Measurements from ENCODE around the gene F2RL3. TPM values are rescaled to one million over a fixed set of nuclear protein-coding genes. Genes with fewer than 3 reads are reported as not detected.

F2RL3 gene
- total RNA-seq, 2 donors from 2014 or later: 5.9 to 6.4 TPM

DNA sequence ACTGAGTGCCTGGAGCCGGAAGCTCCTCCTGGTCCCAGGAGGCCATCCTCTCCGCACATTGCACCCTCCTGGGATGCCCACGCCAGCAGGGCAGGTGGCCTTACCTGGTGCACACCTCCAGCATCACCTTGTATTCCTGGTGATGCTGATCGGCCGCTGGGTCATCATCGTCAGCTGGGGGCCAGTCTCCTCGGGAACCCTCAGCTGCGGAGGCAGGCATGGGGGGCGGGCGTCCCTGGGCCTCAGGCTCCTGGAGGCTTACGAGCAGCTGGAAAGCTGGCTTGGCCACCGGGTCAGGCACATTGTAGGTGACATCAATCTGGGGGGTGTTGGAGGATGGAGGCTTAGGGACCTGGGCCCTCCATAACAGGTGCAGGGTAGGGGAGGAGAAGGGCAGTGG, 13.7 kb downstream of the F2RL3 start:
- no peaks in the 10 kb centered on the region for H3K27me3 ChIP-seq
- H3K9me3 ChIP-seq: no peaks in the 10 kb centered on the region
- no peak overlapping the region for H3K4me3 ChIP-seq
- no peaks in the 10 kb centered on the region for H3K36me3 ChIP-seq
- no peaks in the 10 kb centered on the region for H3K4me1 ChIP-seq
- TF ChIP-seq CTCF (IDR thresholded peaks at IDR 0.05): no peak
- DNase-seq (ENCODE audit: low spot score): no peak
- H3K27ac ChIP-seq: no peak overlapping the region

GRCh38 chr19:16903347-16903746, 14.5 kb downstream of the F2RL3 start:
- H3K4me1 ChIP-seq: no peaks in the 10 kb centered on the region
- H3K9me3 ChIP-seq: no peaks in the 10 kb centered on the region
- H3K27me3 ChIP-seq: no peaks in the 10 kb centered on the region
- TF ChIP-seq CTCF (IDR thresholded peaks at IDR 0.05): no peak
- H3K27ac ChIP-seq: no peak overlapping the region
- no peak for DNase-seq (ENCODE audit: low spot score)
- no peak overlapping the region for H3K4me3 ChIP-seq
- no peaks in the 10 kb centered on the region for H3K36me3 ChIP-seq

- no peak for TF ChIP-seq CTCF (IDR thresholded peaks at IDR 0.05)
- Histone ChIP-seq H3K27me3 (no peaks in the 10 kb centered on the region), H3K9me3 (no peaks in the 10 kb centered on the region), H3K36me3 (no peaks in the 10 kb centered on the region), H3K4me1 (no peaks in the 10 kb centered on the region), H3K4me3 (no peak overlapping the region), H3K27ac (no peak overlapping the region)
- no peak for DNase-seq (ENCODE audit: low spot score)
These were observed 15.8 kb downstream of the F2RL3 start for GRCh38 chr19:16904599-16904998.

GRCh38 chr19:16908759-16909158, 20.0 kb downstream of the F2RL3 start:
- H3K36me3 ChIP-seq: no peaks in the 10 kb centered on the region
- no peak for DNase-seq (ENCODE audit: low spot score)
- no peaks in the 10 kb centered on the region for H3K4me1 ChIP-seq
- no peak overlapping the region for H3K27ac ChIP-seq
- no peaks in the 10 kb centered on the region for H3K27me3 ChIP-seq
- peaks cover 0 to 22% of the 10 kb centered on the region in 2 donors for H3K9me3 ChIP-seq
- TF ChIP-seq CTCF (IDR thresholded peaks at IDR 0.05): no peak
- no peak overlapping the region for H3K4me3 ChIP-seq

DNA sequence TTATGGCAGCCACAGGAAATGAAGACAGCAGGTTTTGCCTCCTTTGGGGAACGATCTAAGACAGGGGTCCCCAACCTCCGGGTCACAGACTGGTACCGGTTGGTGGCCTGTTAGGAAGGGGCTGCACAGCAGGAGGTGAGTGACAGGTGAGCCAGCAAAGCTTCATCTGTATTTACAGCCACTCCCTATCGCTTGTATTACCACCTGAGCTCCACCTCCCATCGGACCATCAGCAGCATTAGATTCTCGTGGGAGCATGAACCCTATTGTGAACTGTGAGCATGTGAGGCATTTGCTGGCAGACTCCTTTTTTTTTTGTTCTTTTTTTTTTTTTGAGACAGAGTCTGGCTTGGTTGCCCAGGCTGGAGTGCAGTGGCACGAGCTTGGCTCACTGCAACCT, 22.2 kb downstream of the F2RL3 start:
- Histone ChIP-seq H3K36me3 (no peaks in the 10 kb centered on the region), H3K4me1 (no peaks in the 10 kb centered on the region), H3K27ac (no peak overlapping the region), H3K27me3 (no peaks in the 10 kb centered on the region), H3K4me3 (no peak overlapping the region), H3K9me3 (peaks cover 0 to 39% of the 10 kb centered on the region in 2 donors)
- TF ChIP-seq CTCF (IDR thresholded peaks at IDR 0.05): no peak
- no peak for DNase-seq (ENCODE audit: low spot score)

DNA sequence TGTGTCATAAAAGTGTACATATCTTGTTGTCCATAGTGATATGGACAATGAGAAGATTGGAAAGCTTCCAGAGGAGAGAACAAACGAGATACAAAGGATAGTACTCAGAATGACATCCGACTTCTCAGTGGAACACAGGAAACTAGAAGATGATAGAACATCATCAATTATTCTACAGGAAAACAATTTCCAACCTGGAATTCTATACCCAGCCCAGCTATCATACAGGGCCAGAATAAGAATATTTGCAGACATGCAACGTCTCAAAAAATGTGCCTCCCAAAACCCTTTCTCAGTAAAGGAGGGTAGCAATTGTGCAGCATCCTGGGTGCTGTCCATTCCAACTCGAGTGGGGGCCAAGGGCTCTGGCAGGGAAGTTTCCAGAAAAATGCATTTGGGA, 24.0 kb downstream of the F2RL3 start:
- Histone ChIP-seq H3K27ac (no peak overlapping the region), H3K36me3 (no peaks in the 10 kb centered on the region), H3K4me3 (no peak overlapping the region), H3K9me3 (peaks cover 0 to 39% of the 10 kb centered on the region in 2 donors), H3K27me3 (no peaks in the 10 kb centered on the region), H3K4me1 (no peaks in the 10 kb centered on the region)
- no peak for TF ChIP-seq CTCF (IDR thresholded peaks at IDR 0.05)
- DNase-seq (ENCODE audit: low spot score): no peak

Measured in right atrium auricular region (tissue), 2 donors.